ENCODE results near the gene GCNA.

- no peak for TF ChIP-seq CTCF (conservative IDR thresholded peaks at IDR 0.05 in 1 of 2, IDR thresholded peaks at IDR 0.05 in 1 of 2; ENCODE audit: low read depth in 1 of 2, low read length in 2 of 2)
- no peak for TF ChIP-seq EZH2 (IDR thresholded peaks at IDR 0.05; ENCODE audit: low read length, missing control alignments)
These were observed 48.3 kb downstream of the GCNA start for GRCh38 chrX:71626576-71626975.
